ENCODE measurements around the gene WDR27. TPM values are rescaled to one million over a fixed set of nuclear protein-coding genes. Genes with fewer than 3 reads are reported as not detected.

Gene WDR27
- total and polyA plus RNA-seq, 12 donors, result 3.2 to 12.0 (median 6.6) TPM

- TF ChIP-seq CTCF (IDR thresholded peaks at IDR 0.05), result no peak
- 95% methylated on average over 9 of the region's 9 CpGs for WGBS, 2 donors
- Histone ChIP-seq H3K4me3 (no peak overlapping the region), H3K36me3 (peaks cover 0 to 94% (median 38%) of the 10 kb centered on the region in 9 donors), H3K4me1 (peaks cover 0 to 5% (median 0%) of the 10 kb centered on the region in 9 donors), H3K27me3 (no peaks in the 10 kb centered on the region), H3K27ac (no peak overlapping the region), H3K9me3 (no peaks in the 10 kb centered on the region)
- intact Hi-C loops (cut with DNase I), result no loop called here
- DNase-seq (no peak), ATAC-seq (no peak)
Observed at GRCh38 chr6:169714595-169714994, 12.8 kb upstream of the WDR27 start.

GRCh38 chr6:169714178-169714577, 12.3 kb upstream of the WDR27 start:
- 98% methylated on average over 2 of the region's 2 CpGs for WGBS, 2 donors
- intact Hi-C loops (cut with DNase I), result no loop called here
- Histone ChIP-seq H3K4me1 (peaks cover 0 to 4% (median 0%) of the 10 kb centered on the region in 9 donors), H3K4me3 (no peak overlapping the region), H3K27ac (no peak overlapping the region), H3K9me3 (no peaks in the 10 kb centered on the region), H3K36me3 (peaks cover 0 to 98% (median 38%) of the 10 kb centered on the region in 9 donors), H3K27me3 (no peaks in the 10 kb centered on the region)
- DNase-seq, result no peak
- ATAC-seq, result no peak
- no peak for TF ChIP-seq CTCF (IDR thresholded peaks at IDR 0.05)

GRCh38 chr6:169710009-169710408, 8.2 kb upstream of the WDR27 start:
- intact Hi-C loops (cut with DNase I), result no loop called here
- Histone ChIP-seq H3K27ac (no peak overlapping the region), H3K27me3 (no peaks in the 10 kb centered on the region), H3K9me3 (no peaks in the 10 kb centered on the region), H3K4me1 (peaks cover 0 to 14% (median 2%) of the 10 kb centered on the region in 9 donors), H3K4me3 (no peak overlapping the region), H3K36me3 (peaks cover 0 to 98% (median 38%) of the 10 kb centered on the region in 9 donors)
- no peak for DNase-seq
- no peak for TF ChIP-seq CTCF (IDR thresholded peaks at IDR 0.05)
- 74 to 83% methylated on average over 3 of the region's 3 CpGs for WGBS, 2 donors
- ATAC-seq, result no peak

GRCh38 chr6:169709293-169709692, 7.5 kb upstream of the WDR27 start:
- ATAC-seq, result no peak
- H3K9me3 ChIP-seq, result no peaks in the 10 kb centered on the region
- H3K27me3 ChIP-seq, result no peaks in the 10 kb centered on the region
- H3K27ac ChIP-seq, result no peak overlapping the region
- H3K36me3 ChIP-seq, result peaks cover 0 to 98% (median 32%) of the 10 kb centered on the region in 9 donors
- H3K4me1 ChIP-seq, result peaks cover 0 to 21% (median 8%) of the 10 kb centered on the region in 9 donors
- no peak for DNase-seq
- intact Hi-C loops (cut with DNase I), result no loop called here
- H3K4me3 ChIP-seq, result no peak overlapping the region
- no peak for TF ChIP-seq CTCF (IDR thresholded peaks at IDR 0.05)

Data from heart right ventricle (tissue), 16 donors.